SH-SY5Y (cell line): Measurements from ENCODE around the gene UNC13B.

Source experiments
- GATA2 ChIP-seq: IDR thresholded peaks from 2 replicates; pipeline ENCODE4 v1.6.1; 2011; ENCODE audit warnings: mild to moderate bottlenecking, low read depth, low read length
- GATA3 ChIP-seq: IDR thresholded peaks from 2 replicates; pipeline ENCODE4 v1.6.1; 2011; ENCODE audit warnings: low read depth, mild to moderate bottlenecking, low read length, moderate library complexity

- TF ChIP-seq GATA2 (no peak), GATA3 (no peak)
Observed at GRCh38 chr9:35254237-35254636, 92.4 kb downstream of the UNC13B start.
